Activated naive CD4-positive, alpha-beta T cell treated with anti-CD3 and anti-CD28 coated beads, Interleukin-2, amount 10 ng/mL, durations not matched to agents 7 days and 5 days (primary cell): Measurements from ENCODE around the gene CH25H.

Experiments used
- CTCF ChIA-PET: fragments of 350-600 bp; sonication (Branson Sonifier 250); formaldehyde crosslinking; loops from one replicate; lab custom pipeline; 2021; ENCODE audit warnings: antibody characterized with exemption; lab: Charles Lee
- DNase-seq: peaks from one replicate; pipeline ENCODE4 v3.0.0-alpha.2; 2020
- H3K27ac Mint-ChIP-seq: one replicate; pipeline ENCODE4 v1.8.0; 2021; ENCODE audit warnings: mild to moderate bottlenecking, moderate library complexity, mixed read lengths
- H3K27me3 Mint-ChIP-seq: one replicate; pipeline ENCODE4 v1.8.0; 2021; ENCODE audit warnings: mild to moderate bottlenecking, mixed read lengths
- H3K36me3 Mint-ChIP-seq: one replicate; pipeline ENCODE4 v1.8.0; 2021; ENCODE audit warnings: mixed read lengths
- H3K4me1 Mint-ChIP-seq: one replicate; pipeline ENCODE4 v1.8.0; 2021; ENCODE audit warnings: mixed read lengths
- H3K4me3 Mint-ChIP-seq: one replicate; pipeline ENCODE4 v1.8.0; 2021; ENCODE audit warnings: mild to moderate bottlenecking, moderate library complexity, mixed read lengths
- H3K9me3 Mint-ChIP-seq: one replicate; pipeline ENCODE4 v1.8.0; 2021; ENCODE audit warnings: mixed read lengths

Gene CH25H

GRCh38 chr10:89219513-89220218 is 12.5 kb upstream of the CH25H start:
- peaks cover 8% of the 10 kb centered on the region for H3K4me1 Mint-ChIP-seq
- H3K9me3 Mint-ChIP-seq: no peaks in the 10 kb centered on the region
- no peak for DNase-seq
- no peaks in the 10 kb centered on the region for H3K27me3 Mint-ChIP-seq
- peaks cover 13% of the 10 kb centered on the region for H3K36me3 Mint-ChIP-seq
- H3K4me3 Mint-ChIP-seq: no peak overlapping the region
- CTCF ChIA-PET: interaction anchor here (1.1 to 2.9 kb wide), 2 partner anchors 12 to 285 kb away, joined by 3 to 22 read pairs; partner anchors contain the start of gene CH25H
- H3K27ac Mint-ChIP-seq: no peak overlapping the region

- Mint-ChIP-seq H3K36me3 (peaks cover 8% of the 10 kb centered on the region), H3K27ac (peak overlapping the region; percentile 64), H3K4me1 (peaks cover 13% of the 10 kb centered on the region), H3K4me3 (no peak overlapping the region), H3K9me3 (no peaks in the 10 kb centered on the region), H3K27me3 (no peaks in the 10 kb centered on the region)
- peak; percentile 71 for DNase-seq
- CTCF ChIA-PET: interaction anchor here (0.7 to 2.9 kb wide), 32 partner anchors 10 to 483 kb away, joined by 3 to 43 read pairs (median 4); partner anchors contain the start of genes CH25H and FAS
Measured at GRCh38 chr10:89217057-89217990, 10.2 kb upstream of the CH25H start.

DNA sequence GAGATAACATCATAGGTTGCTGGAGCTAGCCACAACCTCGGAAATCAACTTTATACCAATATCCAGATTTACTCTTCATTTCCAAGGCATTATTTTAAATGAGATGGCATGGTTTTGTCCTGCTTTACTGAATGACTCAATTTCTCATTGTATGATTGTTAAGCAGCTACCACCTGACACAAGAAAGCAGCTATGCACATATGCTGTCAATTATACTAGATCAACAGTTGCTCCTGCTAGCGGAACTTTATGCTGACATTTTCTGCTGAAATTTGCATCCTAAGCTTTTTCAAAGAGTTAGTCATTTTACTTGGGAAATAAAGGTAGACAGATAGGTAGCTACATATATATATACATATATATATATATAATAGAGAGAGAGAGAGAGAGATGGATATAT is 8.9 kb upstream of the CH25H start:
- H3K27ac Mint-ChIP-seq: no peak overlapping the region
- CTCF ChIA-PET: interaction anchor here (0.6 to 4.2 kb wide), 16 partner anchors 10 to 380 kb away, joined by 3 to 62 read pairs (median 4); partner anchors contain the start of gene CH25H
- H3K4me3 Mint-ChIP-seq: no peak overlapping the region

GRCh38 chr10:89215511-89215910 is 8.4 kb upstream of the CH25H start:
- peaks cover 7% of the 10 kb centered on the region for H3K27me3 Mint-ChIP-seq
- H3K4me1 Mint-ChIP-seq: peaks cover 13% of the 10 kb centered on the region
- no peaks in the 10 kb centered on the region for H3K9me3 Mint-ChIP-seq
- CTCF ChIA-PET: interaction anchor here (0.8 to 4.2 kb wide), 15 partner anchors 9 to 380 kb away, joined by 3 to 62 read pairs (median 4); partner anchors contain the start of gene CH25H
- H3K4me3 Mint-ChIP-seq: no peak overlapping the region
- H3K27ac Mint-ChIP-seq: no peak overlapping the region
- peaks cover 2% of the 10 kb centered on the region for H3K36me3 Mint-ChIP-seq
- no peak for DNase-seq

More for the DNA sequence above, 8.9 kb upstream of the CH25H start:
- Mint-ChIP-seq H3K9me3 (no peaks in the 10 kb centered on the region), H3K4me1 (peaks cover 13% of the 10 kb centered on the region), H3K27me3 (peaks cover 2% of the 10 kb centered on the region), H3K36me3 (peaks cover 5% of the 10 kb centered on the region)
- no peak for DNase-seq

DNA sequence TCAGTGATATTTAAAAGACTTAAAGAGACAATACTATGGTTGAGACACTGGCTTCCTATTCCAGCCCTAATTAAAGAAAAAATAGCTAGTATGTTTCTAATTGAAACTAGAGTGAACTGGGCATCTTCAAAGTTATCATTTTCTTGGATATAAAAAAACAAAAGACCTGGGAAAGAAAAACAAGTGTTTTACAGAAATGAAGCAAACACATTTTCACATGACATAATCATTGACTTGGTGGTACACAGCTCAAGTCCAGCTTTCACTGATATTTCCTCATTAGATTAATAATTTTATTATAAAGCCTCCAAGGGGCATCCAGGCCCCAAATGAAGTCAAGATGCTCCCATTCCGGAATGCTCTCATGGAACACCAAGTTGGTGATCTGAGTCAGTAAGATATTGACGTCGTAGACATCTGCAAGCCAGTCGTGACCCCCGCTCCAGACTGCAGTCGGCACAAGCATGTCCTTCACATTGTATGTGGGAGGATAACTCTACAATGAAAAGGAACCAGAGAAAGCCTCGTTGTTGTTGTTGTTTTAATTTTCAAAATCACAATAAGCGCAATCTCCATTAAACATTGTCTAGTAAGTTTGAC is 7.5 kb upstream of the CH25H start:
- Mint-ChIP-seq H3K9me3 (no peaks in the 10 kb centered on the region), H3K4me3 (no peak overlapping the region), H3K27me3 (peaks cover 15% of the 10 kb centered on the region), H3K4me1 (peaks cover 13% of the 10 kb centered on the region), H3K27ac (no peak overlapping the region), H3K36me3 (peaks cover 2% of the 10 kb centered on the region)
- no peak for DNase-seq
- CTCF ChIA-PET: interaction anchor here (0.7 to 4.2 kb wide), 24 partner anchors 8 to 650 kb away, joined by 3 to 62 read pairs (median 4); partner anchors contain the start of genes CH25H, FAS and IFIT1

DNA sequence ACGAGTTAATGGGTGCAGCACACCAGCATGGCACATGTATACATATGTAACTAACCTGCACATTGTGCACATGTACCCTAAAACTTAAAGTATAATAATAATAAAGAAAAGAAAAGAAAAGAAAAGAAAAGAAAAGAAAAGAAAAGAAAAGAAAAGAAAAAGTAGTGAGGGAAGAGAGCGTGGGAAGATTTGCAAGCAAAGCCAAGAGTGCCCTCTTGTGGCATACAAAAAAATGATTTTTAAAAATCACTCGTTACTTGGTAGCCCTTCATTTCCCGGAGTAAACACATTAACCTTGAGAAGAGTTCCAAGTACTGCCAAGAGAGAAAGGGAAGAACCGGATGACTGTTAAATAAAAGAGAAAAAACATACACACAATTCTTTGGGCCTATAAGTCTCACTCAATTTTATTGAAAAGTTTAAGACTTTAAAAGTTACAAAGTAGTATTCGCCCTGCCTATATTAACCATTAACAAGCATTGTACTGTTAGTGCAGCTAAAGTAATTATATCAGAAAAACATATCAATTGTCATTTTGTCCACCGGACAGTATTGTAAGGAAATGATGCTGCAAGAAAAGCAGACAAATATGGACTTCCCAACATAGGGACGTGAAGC is 6.2 kb upstream of the CH25H start:
- H3K27ac Mint-ChIP-seq: no peak overlapping the region
- no peak overlapping the region for H3K4me3 Mint-ChIP-seq
- CTCF ChIA-PET: interaction anchor here (0.6 to 4.2 kb wide), 17 partner anchors 10 to 648 kb away, joined by 3 to 62 read pairs (median 4); partner anchors contain the start of genes FAS and IFIT1

DNA sequence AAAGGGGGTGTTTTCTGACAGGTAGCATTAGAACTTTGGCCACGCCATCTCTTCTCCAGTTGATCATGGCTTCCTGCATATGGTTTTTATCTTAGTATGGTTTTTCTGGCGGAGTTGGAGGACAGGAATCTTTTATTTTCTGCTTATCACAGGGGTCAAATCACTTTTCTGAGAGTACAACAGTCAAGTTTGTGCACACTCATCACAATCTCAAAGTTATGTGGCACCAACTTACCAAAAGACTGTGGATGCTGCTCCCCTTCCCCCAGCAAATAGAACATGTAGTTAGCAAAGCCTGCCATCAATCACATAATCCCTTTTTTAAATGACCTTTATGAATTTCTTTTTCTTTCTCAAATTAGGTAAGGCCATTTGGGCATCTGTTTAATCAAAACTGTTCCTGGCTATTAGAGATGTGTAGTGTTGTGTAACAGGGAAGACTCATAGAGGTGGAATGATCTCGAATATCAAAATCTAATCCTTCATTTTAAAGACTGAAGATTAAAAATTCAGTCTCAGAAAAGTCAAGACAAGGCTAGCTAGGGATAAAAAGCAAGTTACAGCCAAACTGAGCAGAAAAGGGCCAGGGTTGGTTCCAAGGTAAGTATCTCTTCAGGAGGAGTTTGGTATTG is 3.8 kb upstream of the CH25H start:
- no peak overlapping the region for H3K27ac Mint-ChIP-seq

More for the DNA sequence above, 6.2 kb upstream of the CH25H start:
- no peak for DNase-seq
- no peaks in the 10 kb centered on the region for H3K9me3 Mint-ChIP-seq
- peaks cover 14% of the 10 kb centered on the region for H3K4me1 Mint-ChIP-seq
- peaks cover 26% of the 10 kb centered on the region for H3K27me3 Mint-ChIP-seq
- H3K36me3 Mint-ChIP-seq: peaks cover 2% of the 10 kb centered on the region

DNA sequence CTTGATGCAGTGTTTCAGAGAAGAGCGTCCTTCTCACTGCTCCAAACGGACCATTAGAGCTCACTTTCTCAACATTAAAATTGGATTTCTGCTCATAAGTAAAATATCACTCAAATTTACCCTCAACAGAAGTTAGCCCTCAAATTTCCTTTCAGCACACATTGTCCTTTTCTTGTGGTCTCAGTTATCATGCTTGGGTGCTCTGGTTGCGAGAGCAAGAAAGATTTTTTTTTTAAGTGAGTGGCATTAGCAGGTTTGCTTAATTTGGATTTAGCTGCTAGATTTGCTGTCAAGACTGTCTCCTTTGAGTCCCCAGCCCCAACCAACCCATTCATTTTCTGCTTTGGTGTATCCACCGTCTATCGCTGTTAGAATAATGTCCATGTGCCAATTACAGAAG is 2.6 kb upstream of the CH25H start:
- CTCF ChIA-PET: interaction anchor here (1.0 to 6.1 kb wide), 5 partner anchors 22 to 373 kb away, joined by 3 to 63 read pairs (median 3); no protein-coding TSS in a partner anchor
- Mint-ChIP-seq H3K27me3 (peaks cover 56% of the 10 kb centered on the region), H3K4me3 (no peak overlapping the region), H3K36me3 (no peaks in the 10 kb centered on the region), H3K4me1 (peaks cover 22% of the 10 kb centered on the region), H3K9me3 (no peaks in the 10 kb centered on the region), H3K27ac (no peak overlapping the region)
- DNase-seq: no peak

More for the DNA sequence above, 3.8 kb upstream of the CH25H start:
- H3K9me3 Mint-ChIP-seq: no peaks in the 10 kb centered on the region
- DNase-seq: no peak
- CTCF ChIA-PET: interaction anchor here (0.7 to 6.1 kb wide), 8 partner anchors 23 to 375 kb away, joined by 3 to 63 read pairs (median 4); no protein-coding TSS in a partner anchor
- peaks cover 22% of the 10 kb centered on the region for H3K4me1 Mint-ChIP-seq
- H3K4me3 Mint-ChIP-seq: no peak overlapping the region
- peaks cover 49% of the 10 kb centered on the region for H3K27me3 Mint-ChIP-seq
- peaks cover 2% of the 10 kb centered on the region for H3K36me3 Mint-ChIP-seq

- Mint-ChIP-seq H3K27ac (no peak overlapping the region), H3K36me3 (no peaks in the 10 kb centered on the region), H3K9me3 (no peaks in the 10 kb centered on the region), H3K27me3 (peaks cover 56% of the 10 kb centered on the region), H3K4me1 (peaks cover 21% of the 10 kb centered on the region), H3K4me3 (peak overlapping the region; percentile 61)
- CTCF ChIA-PET: interaction anchor here (0.6 to 6.1 kb wide), 9 partner anchors 8 to 274 kb away, joined by 3 to 63 read pairs (median 6); no protein-coding TSS in a partner anchor
- DNase-seq: peak; percentile 42
Measured at GRCh38 chr10:89207801-89208551, 859 bp upstream of the CH25H start.

DNA sequence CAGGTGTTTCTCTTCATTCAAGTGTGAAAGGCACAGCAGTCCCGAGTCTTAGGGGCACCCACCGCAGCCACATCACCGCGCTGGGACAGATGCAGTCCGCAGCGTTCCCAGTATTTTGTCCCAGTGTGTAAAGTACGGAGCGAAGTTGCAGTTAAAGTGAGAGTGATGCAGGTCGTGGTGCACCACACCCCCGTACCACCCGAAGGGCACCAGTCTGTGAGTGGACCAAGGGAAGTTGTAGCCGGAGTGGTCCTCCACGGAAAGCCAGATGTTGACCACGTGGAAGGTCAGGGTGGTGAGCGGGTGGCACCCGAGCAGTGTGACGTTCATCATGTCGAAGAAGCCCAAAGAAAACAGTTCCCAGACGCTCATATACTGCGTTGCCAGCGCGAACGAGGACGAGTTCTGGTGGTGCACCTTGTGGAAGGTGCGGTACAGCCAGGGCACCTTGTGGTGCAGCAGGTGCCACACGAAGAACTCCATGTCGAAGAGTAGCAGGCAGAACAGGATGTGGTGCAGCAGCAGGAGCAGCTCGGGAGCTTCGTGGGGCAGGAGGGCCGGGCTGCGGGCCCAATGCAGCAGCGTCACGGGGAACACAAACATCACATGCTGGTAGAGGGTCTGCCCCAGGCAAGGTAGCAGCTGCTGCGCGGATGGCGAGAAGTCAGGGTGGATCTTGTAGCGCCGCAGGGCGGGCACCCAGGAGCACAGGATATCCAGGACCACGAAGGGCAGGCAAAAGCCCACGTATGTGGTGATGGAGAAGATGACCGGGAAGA is 526 bp downstream of the CH25H start:
- peak; percentile 61 for DNase-seq
- Mint-ChIP-seq H3K9me3 (no peaks in the 10 kb centered on the region), H3K36me3 (no peaks in the 10 kb centered on the region), H3K27me3 (peaks cover 56% of the 10 kb centered on the region), H3K4me1 (peaks cover 17% of the 10 kb centered on the region), H3K27ac (no peak overlapping the region), H3K4me3 (peak overlapping the region; percentile 61)
- CTCF ChIA-PET: interaction anchor here (0.7 to 6.1 kb wide), 8 partner anchors 9 to 370 kb away, joined by 3 to 63 read pairs (median 10); no protein-coding TSS in a partner anchor

- no peak for DNase-seq
- CTCF ChIA-PET: interaction anchor here (3.8 kb wide), 1 partner anchor 11 kb away, joined by 13 read pairs; no protein-coding TSS in a partner anchor
- H3K9me3 Mint-ChIP-seq: no peaks in the 10 kb centered on the region
- H3K36me3 Mint-ChIP-seq: no peaks in the 10 kb centered on the region
- no peak overlapping the region for H3K27ac Mint-ChIP-seq
- peaks cover 17% of the 10 kb centered on the region for H3K4me1 Mint-ChIP-seq
- H3K27me3 Mint-ChIP-seq: peaks cover 48% of the 10 kb centered on the region
- H3K4me3 Mint-ChIP-seq: no peak overlapping the region
Measured at GRCh38 chr10:89204621-89205185, 2.4 kb downstream of the CH25H start.
